Smooth muscle cell (in vitro differentiated cells): ENCODE measurements around the gene SAXO1. TPM values are rescaled to one million over a fixed set of nuclear protein-coding genes. Genes with fewer than 3 reads are reported as not detected.

Source experiments
- DNase-seq: peaks from one replicate; lab custom pipeline; 2025; ENCODE audit not compliant: unreplicated experiment; lab: John Stamatoyannopoulos, UW
- H2AFZ ChIP-seq: fragments of 200-600 bp; sonication (generic); 2 replicates; pipeline ENCODE4 v1.6.0; 2016; ENCODE audit warnings: antibody characterized with exemption, low read depth, mild to moderate bottlenecking
- H3F3A ChIP-seq: fragments of 200-600 bp; sonication (generic); 2 replicates; pipeline ENCODE4 v1.6.0; 2017; ENCODE audit warnings: antibody characterized with exemption, low read depth
- H3K27ac ChIP-seq: fragments of 200-600 bp; sonication (generic); 2 replicates; pipeline ENCODE4 v1.5.1; 2016; ENCODE audit warnings: low read depth, mild to moderate bottlenecking
- H3K27me3 ChIP-seq: fragments of 200-600 bp; sonication (generic); 2 replicates; pipeline ENCODE4 v1.6.1; 2016; ENCODE audit warnings: low read depth, mild to moderate bottlenecking
- H3K36me3 ChIP-seq: fragments of 200-600 bp; sonication (generic); 2 replicates; pipeline ENCODE4 v1.5.1; 2016; ENCODE audit warnings: low read depth
- H3K4me1 ChIP-seq: fragments of 200-600 bp; sonication (generic); 2 replicates; pipeline ENCODE4 v1.5.1; 2016; ENCODE audit warnings: low read depth
- H3K4me2 ChIP-seq: fragments of 200-600 bp; sonication (generic); 2 replicates; pipeline ENCODE4 v1.6.0; 2016; ENCODE audit warnings: mild to moderate bottlenecking
- H3K4me3 ChIP-seq: fragments of 200-600 bp; sonication (generic); 2 replicates; pipeline ENCODE4 v1.5.1; 2016; ENCODE audit warnings: mild to moderate bottlenecking
- H3K79me2 ChIP-seq: fragments of 200-600 bp; sonication (generic); 2 replicates; pipeline ENCODE4 v1.6.0; 2016; ENCODE audit warnings: low read depth, mild to moderate bottlenecking
- H3K9ac ChIP-seq: fragments of 200-600 bp; sonication (generic); 2 replicates; pipeline ENCODE4 v1.6.0; 2016; ENCODE audit warnings: low read depth
- H3K9me3 ChIP-seq: fragments of 200-600 bp; sonication (generic); replicated peaks from 2 replicates; pipeline ENCODE4 v1.5.1; 2016; ENCODE audit warnings: low read depth
- H4K20me1 ChIP-seq: fragments of 200-600 bp; sonication (generic); 2 replicates; pipeline ENCODE4 v1.6.0; 2016; ENCODE audit warnings: low read depth
- CTCF ChIP-seq: fragments of 200-600 bp; sonication (generic); IDR thresholded peaks from 2 replicates; pipeline ENCODE4 v1.5.1; 2017; ENCODE audit warnings: borderline replicate concordance, mild to moderate bottlenecking, antibody characterized with exemption; ENCODE audit not compliant: insufficient read depth, poor library complexity, severe bottlenecking
- WGBS: methylation state at CpG from one replicate; pipeline ENCODE4 v1.1.7; 2016; ENCODE audit warnings: low lambda C conversion rate; 5-methylcytosine and 5-hydroxymethylcytosine counted together
- polyA plus RNA-seq: library from polyadenylated mRNA; unstranded; fragments of >200 nt; fragmentation: Nextera tagmentation; extraction: Ambion mirVana; gene quantifications from 2 replicates; pipeline ENCODE4 v1.2.1, GENCODE V29; 2016
- total RNA-seq: library from RNA; depleted of rRNA; stranded (reverse); fragments of >200 nt; gene quantifications from 2 replicates; pipeline ENCODE4 v1.2.3, GENCODE V29; 2014

SAXO1 gene
- total and polyA plus RNA-seq, 2 experiments from 2014 or later = 0.08 TPM; not detected in 1

DNA sequence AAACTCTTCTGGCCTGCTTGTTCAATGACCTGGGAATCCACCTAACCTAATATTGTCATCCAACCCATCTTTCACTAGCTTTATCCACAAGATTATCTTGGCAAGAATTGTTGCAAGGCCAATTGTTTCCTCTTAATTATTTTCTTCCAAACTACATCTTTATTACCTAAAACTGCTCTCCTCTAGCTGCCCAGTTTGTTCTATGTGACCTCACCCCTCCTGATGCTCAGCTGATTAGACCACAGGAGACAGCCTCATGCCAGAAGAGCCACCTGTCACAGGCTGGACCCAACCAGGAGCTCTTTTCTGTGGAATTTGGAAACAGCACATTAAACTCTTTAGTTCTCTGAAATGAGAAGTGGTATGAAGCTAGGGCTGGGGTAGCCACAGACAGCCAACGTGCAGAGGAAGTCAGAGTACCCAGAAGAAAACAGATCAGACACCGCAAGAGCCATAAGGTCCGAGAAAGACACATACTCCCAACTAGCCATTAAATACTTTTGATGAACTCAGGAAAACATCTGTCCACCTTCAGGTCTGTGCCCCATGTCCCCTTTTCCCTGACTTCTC is 12.0 kb downstream of the SAXO1 start:
- H3K4me3 ChIP-seq = no peak overlapping the region
- no peaks in the 10 kb centered on the region for H3K79me2 ChIP-seq
- H3K4me1 ChIP-seq = no peaks in the 10 kb centered on the region
- no peak overlapping the region for H3K4me2 ChIP-seq
- no peaks in the 10 kb centered on the region for H3K36me3 ChIP-seq
- no peak overlapping the region for H3K9ac ChIP-seq
- no peak for DNase-seq
- TF ChIP-seq CTCF = no peak
- H3F3A ChIP-seq = no peaks in the 10 kb centered on the region
- no peaks in the 10 kb centered on the region for H3K9me3 ChIP-seq
- H3K27ac ChIP-seq = no peak overlapping the region
- no peak overlapping the region for H2AFZ ChIP-seq
- H3K27me3 ChIP-seq = peaks cover 6% of the 10 kb centered on the region
- WGBS = 91% methylated on average over 3 of the region's 3 CpGs
- no peaks in the 10 kb centered on the region for H4K20me1 ChIP-seq

DNA sequence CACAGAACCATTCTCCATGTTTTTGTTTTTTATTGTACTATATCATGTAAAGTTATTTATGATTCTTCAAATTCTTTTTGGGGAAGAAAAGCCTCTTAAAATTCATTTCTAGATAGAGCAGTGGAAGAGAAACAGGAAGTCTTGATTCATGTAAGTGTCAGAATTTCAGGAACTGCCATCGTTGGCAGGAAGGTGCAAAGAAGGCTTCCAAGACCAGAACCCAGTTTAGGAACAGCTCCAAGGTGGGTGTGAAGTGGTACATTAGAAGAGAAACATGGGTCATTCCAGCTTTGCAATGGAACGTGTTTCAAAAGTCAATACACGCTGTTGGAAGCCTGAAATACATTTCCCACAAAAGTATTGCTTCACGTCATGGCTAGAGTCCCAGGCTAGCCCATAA is 14.8 kb downstream of the SAXO1 start:
- Histone ChIP-seq H3K9me3 (no peaks in the 10 kb centered on the region), H3K4me2 (no peak overlapping the region), H3K27ac (no peak overlapping the region), H3K4me1 (no peaks in the 10 kb centered on the region), H3K27me3 (peaks cover under 1% of the 10 kb centered on the region), H3K4me3 (no peak overlapping the region), H4K20me1 (no peaks in the 10 kb centered on the region), H3K36me3 (no peaks in the 10 kb centered on the region), H3K9ac (no peak overlapping the region), H3F3A (no peaks in the 10 kb centered on the region), H3K79me2 (no peaks in the 10 kb centered on the region), H2AFZ (no peak overlapping the region)
- WGBS = 88% methylated on average over 4 of the region's 4 CpGs
- no peak for DNase-seq
- no peak for TF ChIP-seq CTCF

- H3K4me2 ChIP-seq = no peak overlapping the region
- no peak overlapping the region for H3K9ac ChIP-seq
- H3K27ac ChIP-seq = no peak overlapping the region
- no peak for DNase-seq
- H3K4me3 ChIP-seq = no peak overlapping the region
- WGBS = 93% methylated on average over 5 of the region's 5 CpGs
- H3K79me2 ChIP-seq = no peaks in the 10 kb centered on the region
- no peaks in the 10 kb centered on the region for H3F3A ChIP-seq
- H4K20me1 ChIP-seq = no peaks in the 10 kb centered on the region
- H3K27me3 ChIP-seq = peaks cover 8% of the 10 kb centered on the region
- no peak overlapping the region for H2AFZ ChIP-seq
- H3K4me1 ChIP-seq = no peaks in the 10 kb centered on the region
- no peak for TF ChIP-seq CTCF
- H3K9me3 ChIP-seq = no peaks in the 10 kb centered on the region
- no peaks in the 10 kb centered on the region for H3K36me3 ChIP-seq
These were observed 23.5 kb downstream of the SAXO1 start for GRCh38 chr9:19009391-19009965.

DNA sequence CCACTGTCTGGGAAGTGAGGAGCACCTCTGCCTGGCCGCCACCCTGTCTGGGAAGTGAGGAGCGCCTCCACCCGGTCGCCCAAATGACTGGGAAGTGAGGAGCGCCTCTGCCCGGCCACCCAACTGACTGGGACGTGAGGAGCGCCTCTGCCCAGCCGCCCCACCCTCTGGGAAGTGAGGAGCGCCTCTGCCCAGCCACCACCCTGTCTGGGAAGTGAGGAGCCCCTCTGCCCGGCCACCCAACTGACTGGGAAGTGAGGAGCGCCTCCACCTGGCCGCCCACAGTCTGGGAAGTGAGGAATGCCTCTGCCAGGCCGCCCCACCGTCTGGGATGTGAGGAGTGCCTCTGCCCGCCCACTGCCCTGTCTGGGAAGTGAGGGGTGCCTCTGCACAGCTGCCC is 32.9 kb downstream of the SAXO1 start:
- peaks cover 3% of the 10 kb centered on the region for H3K4me1 ChIP-seq
- no peak overlapping the region for H3K4me2 ChIP-seq
- no peak overlapping the region for H3K27ac ChIP-seq
- DNase-seq = no peak
- H3K27me3 ChIP-seq = no peaks in the 10 kb centered on the region
- 87% methylated on average over 15 of the region's 16 CpGs for WGBS
- no peak for TF ChIP-seq CTCF
- H3K4me3 ChIP-seq = no peak overlapping the region
- no peak overlapping the region for H3K9ac ChIP-seq
- no peaks in the 10 kb centered on the region for H3K9me3 ChIP-seq
- H3K36me3 ChIP-seq = no peaks in the 10 kb centered on the region
- H4K20me1 ChIP-seq = no peaks in the 10 kb centered on the region
- no peaks in the 10 kb centered on the region for H3F3A ChIP-seq
- H2AFZ ChIP-seq = no peak overlapping the region
- no peaks in the 10 kb centered on the region for H3K79me2 ChIP-seq
